ENCODE measurements around the gene JAK2.

- no peak for TF ChIP-seq CTCF (IDR thresholded peaks at IDR 0.05; ENCODE audit: insufficient read depth, low read length)
- no peak for TF ChIP-seq POLR2AphosphoS5 (IDR thresholded peaks at IDR 0.05; ENCODE audit: low read depth)
- TF ChIP-seq SPI1 (IDR thresholded peaks at IDR 0.05; ENCODE audit: borderline replicate concordance, low read depth): no peak
- no peak for TF ChIP-seq REST (IDR thresholded peaks at IDR 0.05; ENCODE audit: insufficient replicate concordance, low read depth)
Observed at GRCh38 chr9:5073701-5074100, 88.6 kb downstream of the JAK2 start.
